Cardiac fibroblast (primary cell): ENCODE data around the gene TMEM107.
"Not testable (repeated sequence)": the region's sequence is repeated elsewhere in the genome, so short reads cannot be mapped to it uniquely, and the experiment has no call there.

Experiments used
- DNase-seq, 2 donors: peaks; one replicate each; pipeline versions ENCODE4 v3.0.0 to v3.0.0-alpha.2; 2010; ENCODE audit warnings: low read depth in 2 of 2
- H3K4me3 ChIP-seq, 2 donors: replicated peaks in 1 of 2; 1 replicate in 1 of 2; 2 replicates in 1 of 2; pipeline ENCODE4 v1.5.1; 2011; ENCODE audit warnings: low read depth in 2 of 2, low read length in 2 of 2, mild to moderate bottlenecking in 2 of 2, moderate library complexity in 1 of 2
- TF ChIP-seq, protein P1 (sequence below): IDR thresholded peaks from one replicate; pipeline ENCODE4 v1.5.1; 2011; ENCODE audit warnings: low read depth, mild to moderate bottlenecking, low read length, inconsistent platforms

The TMEM107 gene

DNA sequence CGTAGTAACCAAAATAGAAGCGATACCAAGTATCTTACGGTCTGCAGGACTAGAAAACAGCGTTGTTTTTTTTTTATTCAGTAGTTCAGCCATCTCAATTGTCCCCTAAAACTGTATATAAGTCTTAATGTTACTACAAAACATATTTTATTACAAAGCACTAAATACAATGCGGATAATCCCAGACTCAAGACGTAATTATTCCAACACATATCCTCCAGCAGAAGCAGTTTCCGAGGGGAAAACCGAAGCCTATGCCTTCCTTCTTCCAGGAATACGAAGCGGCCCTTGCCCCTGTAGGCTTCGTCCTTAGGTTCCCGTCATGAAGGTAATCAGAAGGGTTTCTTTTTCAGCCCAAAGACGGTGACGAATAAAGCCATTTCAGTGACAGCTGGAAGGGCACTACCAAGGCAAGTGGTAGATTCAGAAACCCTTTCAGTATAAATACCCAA, 2.3 kb downstream of the TMEM107 start:
- peak overlapping the region; percentile 46 to 47 for H3K4me3 ChIP-seq
- TF ChIP-seq, protein P1, sequence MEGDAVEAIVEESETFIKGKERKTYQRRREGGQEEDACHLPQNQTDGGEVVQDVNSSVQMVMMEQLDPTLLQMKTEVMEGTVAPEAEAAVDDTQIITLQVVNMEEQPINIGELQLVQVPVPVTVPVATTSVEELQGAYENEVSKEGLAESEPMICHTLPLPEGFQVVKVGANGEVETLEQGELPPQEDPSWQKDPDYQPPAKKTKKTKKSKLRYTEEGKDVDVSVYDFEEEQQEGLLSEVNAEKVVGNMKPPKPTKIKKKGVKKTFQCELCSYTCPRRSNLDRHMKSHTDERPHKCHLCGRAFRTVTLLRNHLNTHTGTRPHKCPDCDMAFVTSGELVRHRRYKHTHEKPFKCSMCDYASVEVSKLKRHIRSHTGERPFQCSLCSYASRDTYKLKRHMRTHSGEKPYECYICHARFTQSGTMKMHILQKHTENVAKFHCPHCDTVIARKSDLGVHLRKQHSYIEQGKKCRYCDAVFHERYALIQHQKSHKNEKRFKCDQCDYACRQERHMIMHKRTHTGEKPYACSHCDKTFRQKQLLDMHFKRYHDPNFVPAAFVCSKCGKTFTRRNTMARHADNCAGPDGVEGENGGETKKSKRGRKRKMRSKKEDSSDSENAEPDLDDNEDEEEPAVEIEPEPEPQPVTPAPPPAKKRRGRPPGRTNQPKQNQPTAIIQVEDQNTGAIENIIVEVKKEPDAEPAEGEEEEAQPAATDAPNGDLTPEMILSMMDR, result no peak
- peak in 1 of 2 donors; percentile 55 for DNase-seq

DNA sequence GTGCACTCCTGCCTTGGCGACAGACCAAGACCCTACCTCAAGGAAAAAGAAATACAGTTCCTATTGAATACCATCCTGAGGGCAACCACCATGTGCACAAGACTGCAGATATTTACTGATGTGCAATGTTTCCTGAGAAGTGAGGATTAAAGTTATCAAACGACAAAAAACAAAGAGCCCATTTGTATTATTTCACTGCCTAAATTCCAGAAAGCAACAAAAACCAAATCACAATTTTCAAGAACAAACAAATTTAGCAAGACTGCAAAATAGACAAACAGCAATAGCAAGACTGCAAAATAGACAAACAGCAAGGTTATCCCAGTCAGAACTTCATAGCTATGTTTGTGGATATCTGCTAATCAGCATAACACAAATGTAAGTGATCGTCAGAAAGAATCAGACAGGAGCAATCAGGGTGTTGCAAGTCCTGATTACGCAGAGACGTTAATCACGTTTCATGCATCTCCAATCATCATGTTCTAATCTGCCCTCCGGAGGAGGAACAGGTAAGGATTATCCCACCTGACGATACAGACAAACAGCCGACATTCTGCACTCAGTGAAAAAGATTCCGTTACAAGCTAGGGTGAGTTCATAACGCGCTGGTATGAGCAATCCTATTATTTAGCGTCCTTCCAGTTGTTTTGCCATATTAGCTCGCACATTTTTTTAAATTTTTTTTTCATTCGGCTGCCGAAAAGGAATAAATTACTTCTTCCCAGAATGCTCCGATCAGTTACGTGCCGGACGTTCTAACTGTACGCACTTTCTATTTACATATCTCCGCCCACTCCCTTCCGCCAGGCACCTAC, 2.9 kb downstream of the TMEM107 start:
- peak overlapping the region; percentile 46 to 47 for H3K4me3 ChIP-seq
- peak; percentile 98 to 99 for DNase-seq
- TF ChIP-seq, protein P1, result no peak

DNA sequence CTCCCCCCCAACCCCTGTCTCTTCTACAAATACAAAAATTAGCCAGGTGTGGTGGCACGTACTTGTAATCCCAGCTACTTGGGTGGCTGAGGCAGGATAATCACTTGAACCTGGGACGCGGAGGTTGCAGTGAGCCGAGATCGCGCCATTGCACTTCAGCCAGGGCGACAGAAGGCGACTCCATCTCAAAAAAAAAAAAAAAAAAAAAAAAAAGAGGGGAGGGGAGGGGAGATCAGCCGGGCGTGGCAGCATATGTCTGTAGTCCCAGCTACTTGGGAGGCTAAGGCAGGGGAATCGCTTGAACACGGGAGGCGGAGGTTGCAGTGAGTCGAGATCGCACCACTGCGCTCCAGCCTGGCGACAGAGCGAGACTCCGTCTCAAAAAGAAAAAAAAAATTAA, 6.0 kb downstream of the TMEM107 start:
- DNase-seq, H3K4me3 ChIP-seq: not testable (repeated sequence)

DNA sequence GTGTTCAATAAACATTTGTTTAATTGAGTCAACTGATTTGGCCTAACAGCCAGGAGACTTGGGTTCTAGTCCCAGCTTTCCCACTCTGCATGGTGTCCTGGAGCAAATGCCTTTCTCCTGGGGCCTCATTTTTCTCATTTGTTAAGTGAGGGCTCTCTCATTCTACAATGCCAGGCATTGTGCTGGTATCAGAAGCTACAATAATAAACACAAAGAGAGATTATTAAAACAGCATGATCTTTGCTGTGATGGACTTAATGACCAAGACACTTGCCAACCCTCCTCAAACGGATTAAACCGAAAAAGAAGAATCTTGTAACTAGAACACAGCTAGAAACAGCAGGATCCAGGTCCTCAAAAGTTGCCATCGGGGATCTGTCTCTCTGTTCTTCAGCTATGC, 8.7 kb downstream of the TMEM107 start:
- no peak for DNase-seq
- TF ChIP-seq, protein P1, result no peak
- H3K4me3 ChIP-seq, result no peak overlapping the region

DNA sequence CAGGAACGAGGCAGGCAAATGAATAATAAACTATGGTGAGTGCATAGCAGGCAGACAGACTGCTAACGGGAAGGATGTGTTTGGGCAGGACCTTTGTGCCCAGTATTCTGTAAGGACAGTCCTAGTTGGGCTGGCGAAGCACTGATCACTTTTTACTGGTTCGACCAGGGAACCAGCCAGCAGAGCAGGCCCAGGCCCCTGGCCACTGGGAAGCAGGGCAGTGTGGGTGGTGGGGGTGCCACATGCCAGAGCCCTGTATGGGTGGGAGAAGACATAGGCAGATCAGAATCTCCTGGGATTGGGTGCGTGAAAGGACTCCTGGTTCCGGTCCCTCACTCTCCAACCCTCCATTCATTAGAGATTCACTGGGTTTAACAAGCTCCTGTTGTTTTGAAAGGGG, 9.4 kb downstream of the TMEM107 start:
- H3K4me3 ChIP-seq, result no peak overlapping the region
- DNase-seq, result no peak
- TF ChIP-seq, protein P1, result no peak

DNA sequence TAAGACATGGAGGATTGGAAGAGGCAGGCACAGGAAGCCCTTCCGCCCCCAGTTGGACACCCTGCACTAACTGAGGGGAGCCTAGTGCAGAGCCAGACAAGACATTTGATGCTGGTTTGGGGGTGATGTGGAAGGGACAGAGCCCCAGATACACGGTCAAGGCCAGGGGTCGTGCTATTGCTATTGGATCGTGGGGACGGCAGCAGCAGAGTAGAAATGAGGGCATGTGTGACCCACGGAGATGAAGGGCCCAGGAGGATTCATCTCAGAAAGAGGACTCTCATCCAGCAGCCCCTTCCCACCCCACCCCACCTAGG, 11.4 kb downstream of the TMEM107 start:
- no peak for DNase-seq
- TF ChIP-seq, protein P1, result no peak
- H3K4me3 ChIP-seq, result no peak overlapping the region

DNA sequence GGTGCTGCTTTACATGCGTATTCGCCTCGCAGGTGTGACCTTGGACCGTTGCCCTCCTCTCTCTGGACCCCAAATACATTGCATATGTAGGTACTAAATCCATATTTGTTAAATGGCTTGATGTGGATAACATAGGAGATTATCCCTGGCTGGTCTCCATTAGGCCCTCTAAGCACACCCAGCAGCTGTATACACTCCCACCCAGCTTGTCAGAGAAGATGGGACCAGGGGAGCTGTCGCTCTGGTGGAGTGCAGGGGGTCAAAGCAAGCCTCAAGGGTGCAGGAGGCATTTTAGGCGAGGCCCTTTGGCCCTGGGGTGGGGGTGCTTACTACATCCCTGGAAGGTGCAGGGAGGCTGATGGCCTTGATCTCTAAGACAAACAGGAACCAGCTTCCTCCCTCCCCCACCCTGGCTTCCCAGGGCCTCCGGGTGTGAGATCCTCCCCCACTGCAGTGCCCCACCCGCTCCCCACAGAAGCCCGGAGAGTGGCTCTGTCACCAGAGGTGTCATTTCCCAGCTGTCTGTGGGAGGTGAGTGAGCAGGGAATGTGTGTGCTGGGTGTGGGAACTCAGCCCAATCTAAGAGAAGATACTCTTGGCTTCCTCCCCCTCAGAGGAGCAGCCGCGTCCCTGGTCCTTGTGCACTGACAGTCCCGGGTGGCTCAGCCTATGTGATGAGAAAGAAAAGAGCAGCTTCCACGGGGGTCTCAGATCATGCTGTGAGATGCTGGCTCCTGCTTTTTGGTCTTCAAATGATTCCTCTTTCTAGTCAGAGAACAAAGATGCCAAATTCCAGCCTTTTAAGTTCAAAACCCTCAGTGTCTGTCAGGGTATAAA, 12.0 kb downstream of the TMEM107 start:
- peak overlapping the region in 1 of 2 donors; percentile 4 for H3K4me3 ChIP-seq
- TF ChIP-seq, protein P1, result no peak
- peak in 1 of 2 donors; percentile 61 for DNase-seq
